Prostate gland (tissue), 2 donors: ENCODE data around the gene SLC16A12.

Experiments used
- POLR2A ChIP-seq: fragments of 450-650 bp; IDR thresholded peaks from one replicate; pipeline ENCODE4 v1.6.1; 2016; ENCODE audit warnings: antibody characterized with exemption, mild to moderate bottlenecking
- POLR2AphosphoS5 ChIP-seq: sonication (generic); formaldehyde crosslinking; IDR thresholded peaks from one replicate; pipeline ENCODE4 v1.6.1; 2017; ENCODE audit warnings: antibody characterized with exemption
- TF ChIP-seq, protein P1 (sequence below), 4 experiments: fragments of 200-600 bp in 2 of 4; fragments of 450-650 bp in 2 of 4; sonication (generic) in 2 of 4; IDR thresholded peaks; 1 replicate in 3 of 4; 2 replicates in 1 of 4; pipeline ENCODE4 v1.5.1; 2016 to 2019; ENCODE audit warnings: antibody characterized with exemption in 4 of 4, mild to moderate bottlenecking in 2 of 4, moderate library complexity in 2 of 4

DNA sequence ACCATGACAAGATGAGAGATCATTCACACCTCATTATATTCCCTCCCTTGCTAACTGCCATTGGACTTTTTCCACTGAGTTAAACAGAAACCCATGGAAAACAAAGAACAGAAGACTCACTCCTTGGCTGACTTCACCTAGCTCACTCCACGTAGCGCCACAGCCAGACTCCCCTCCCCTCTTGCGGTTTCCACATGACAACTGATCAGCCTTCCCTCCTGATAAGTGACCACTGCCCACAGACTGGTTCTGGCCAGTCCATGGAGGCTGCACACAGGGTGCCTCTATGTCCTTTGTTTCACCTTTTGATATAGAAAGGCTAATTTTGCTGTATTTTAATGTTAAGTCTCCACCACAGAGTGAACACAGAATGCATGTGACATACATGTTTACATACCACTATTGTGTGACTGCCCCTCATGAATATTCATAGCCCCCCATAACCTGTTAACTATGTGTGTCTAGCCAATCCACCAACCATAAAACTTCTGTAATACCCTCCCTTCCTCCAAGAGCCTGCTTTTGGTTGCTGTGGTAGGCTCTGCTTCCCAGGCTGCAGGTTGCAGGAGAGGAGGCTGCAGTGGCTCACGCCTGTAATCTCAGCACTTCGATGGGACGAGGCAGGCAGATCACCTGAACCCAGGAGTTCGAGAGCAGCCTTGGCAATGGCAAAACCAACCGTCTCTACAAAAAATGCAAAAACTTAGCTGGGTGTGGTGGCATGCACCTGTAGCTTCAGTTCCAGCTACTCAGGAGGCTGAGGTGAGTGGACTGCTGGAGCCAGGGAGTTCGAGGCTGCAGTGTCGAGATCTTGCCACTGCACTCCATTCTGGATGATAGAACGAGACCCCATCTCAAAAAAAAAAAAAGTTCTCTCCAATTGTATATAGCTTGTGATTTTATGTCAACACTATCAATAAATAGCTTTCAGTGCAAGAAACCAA is 131.0 kb downstream of the SLC16A12 start:
- TF ChIP-seq, protein P1, sequence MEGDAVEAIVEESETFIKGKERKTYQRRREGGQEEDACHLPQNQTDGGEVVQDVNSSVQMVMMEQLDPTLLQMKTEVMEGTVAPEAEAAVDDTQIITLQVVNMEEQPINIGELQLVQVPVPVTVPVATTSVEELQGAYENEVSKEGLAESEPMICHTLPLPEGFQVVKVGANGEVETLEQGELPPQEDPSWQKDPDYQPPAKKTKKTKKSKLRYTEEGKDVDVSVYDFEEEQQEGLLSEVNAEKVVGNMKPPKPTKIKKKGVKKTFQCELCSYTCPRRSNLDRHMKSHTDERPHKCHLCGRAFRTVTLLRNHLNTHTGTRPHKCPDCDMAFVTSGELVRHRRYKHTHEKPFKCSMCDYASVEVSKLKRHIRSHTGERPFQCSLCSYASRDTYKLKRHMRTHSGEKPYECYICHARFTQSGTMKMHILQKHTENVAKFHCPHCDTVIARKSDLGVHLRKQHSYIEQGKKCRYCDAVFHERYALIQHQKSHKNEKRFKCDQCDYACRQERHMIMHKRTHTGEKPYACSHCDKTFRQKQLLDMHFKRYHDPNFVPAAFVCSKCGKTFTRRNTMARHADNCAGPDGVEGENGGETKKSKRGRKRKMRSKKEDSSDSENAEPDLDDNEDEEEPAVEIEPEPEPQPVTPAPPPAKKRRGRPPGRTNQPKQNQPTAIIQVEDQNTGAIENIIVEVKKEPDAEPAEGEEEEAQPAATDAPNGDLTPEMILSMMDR (IDR thresholded peaks at IDR 0.05) = no peak
- TF ChIP-seq POLR2A (no peak), POLR2AphosphoS5 (no peak)
